ENCODE data around the gene PHF19.

- no peak for TF ChIP-seq EP300 (IDR thresholded peaks at IDR 0.05)
- no peak for TF ChIP-seq POLR2A (IDR thresholded peaks at IDR 0.05)
- TF ChIP-seq POLR2AphosphoS5 (IDR thresholded peaks at IDR 0.05), result no peak
These were observed 68.1 kb downstream of the PHF19 start for GRCh38 chr9:120808931-120809330.
